CD8-positive, alpha-beta memory T cell (primary cell): ENCODE results near the gene M1AP. TPM values are rescaled to one million over a fixed set of nuclear protein-coding genes. Genes with fewer than 3 reads are reported as not detected.
A peak's percentile ranks its signal among the peaks of the same experiment; 100 is the strongest.

Experiments used
- CTCF ChIA-PET: fragments of 350-600 bp; sonication (Branson Sonifier 250); formaldehyde crosslinking; loops from one replicate; lab custom pipeline; 2021; ENCODE audit warnings: antibody characterized with exemption; lab: Charles Lee
- POLR2A ChIA-PET: fragments of 350-600 bp; sonication (Branson Sonifier 250); formaldehyde crosslinking; loops from one replicate; lab custom pipeline; 2021; ENCODE audit warnings: antibody characterized with exemption; lab: Charles Lee
- DNase-seq, 5 donors: peaks; one replicate each; pipeline versions ENCODE4 v3.0.0 to v3.0.0-alpha.2; 2020 to 2022; ENCODE audit warnings: mixed read lengths in 1 of 5
- H3K27ac ChIP-seq: one replicate; pipeline ENCODE4 v1.7.0; 2013; ENCODE audit warnings: low read depth, mild to moderate bottlenecking, low read length, moderate library complexity
- H3K27me3 ChIP-seq: 2 replicates; pipeline ENCODE4 v1.7.0; 2013; ENCODE audit warnings: low read length, mild to moderate bottlenecking; ENCODE audit not compliant: insufficient read depth, poor library complexity, severe bottlenecking
- H3K36me3 ChIP-seq: 2 replicates; pipeline ENCODE4 v1.7.0; 2013; ENCODE audit warnings: mild to moderate bottlenecking, low read length, moderate library complexity; ENCODE audit not compliant: insufficient read depth
- H3K4me1 ChIP-seq: 2 replicates; pipeline ENCODE4 v1.7.0; 2013; ENCODE audit warnings: mild to moderate bottlenecking, low read length, moderate library complexity; ENCODE audit not compliant: insufficient read depth
- H3K4me3 ChIP-seq: 2 replicates; pipeline ENCODE4 v1.7.0; 2013; ENCODE audit warnings: mild to moderate bottlenecking, low read length
- H3K9me3 ChIP-seq: 2 replicates; pipeline ENCODE4 v1.7.0; 2013; ENCODE audit warnings: mild to moderate bottlenecking, low read length
- H3K27ac Mint-ChIP-seq, 8 donors: one replicate each; pipeline ENCODE4 v1.8.0; 2020 to 2021; ENCODE audit warnings: mixed read lengths in 8 of 8, mild to moderate bottlenecking in 6 of 8, inconsistent platforms in 3 of 8, moderate library complexity in 3 of 8
- H3K27me3 Mint-ChIP-seq, 2 donors: one replicate each; pipeline ENCODE4 v1.8.0; 2020 to 2021; ENCODE audit warnings: mixed read lengths in 2 of 2, mild to moderate bottlenecking in 1 of 2, moderate library complexity in 1 of 2
- H3K36me3 Mint-ChIP-seq, 3 donors: one replicate each; pipeline ENCODE4 v1.8.0; 2020 to 2021; ENCODE audit warnings: mixed read lengths in 3 of 3, inconsistent platforms in 1 of 3, mild to moderate bottlenecking in 1 of 3
- H3K4me1 Mint-ChIP-seq, 3 donors: one replicate each; pipeline ENCODE4 v1.8.0; 2020 to 2021; ENCODE audit warnings: mixed read lengths in 3 of 3, inconsistent platforms in 1 of 3, mild to moderate bottlenecking in 1 of 3
- H3K4me3 Mint-ChIP-seq, 7 donors: one replicate each; pipeline ENCODE4 v1.8.0; 2020 to 2021; ENCODE audit warnings: mixed read lengths in 7 of 7, mild to moderate bottlenecking in 6 of 7, moderate library complexity in 4 of 7, inconsistent platforms in 2 of 7
- H3K9me3 Mint-ChIP-seq, 5 donors: one replicate each; pipeline ENCODE4 v1.8.0; 2020 to 2022; ENCODE audit warnings: mixed read lengths in 5 of 5, mild to moderate bottlenecking in 3 of 5, moderate library complexity in 2 of 5, inconsistent platforms in 1 of 5
- polyA plus RNA-seq: library from polyadenylated mRNA; unstranded; fragments of 300-500 nt; fragmentation: Illumina TruSeq; gene quantifications from one replicate; pipeline ENCODE4 v1.2.3, GENCODE V29; 2021
- total RNA-seq, 2 experiments: library from RNA; stranded (reverse); gene quantifications; one replicate each; pipeline ENCODE4 v1.2.3, GENCODE V29; 2021

M1AP gene, protein sequence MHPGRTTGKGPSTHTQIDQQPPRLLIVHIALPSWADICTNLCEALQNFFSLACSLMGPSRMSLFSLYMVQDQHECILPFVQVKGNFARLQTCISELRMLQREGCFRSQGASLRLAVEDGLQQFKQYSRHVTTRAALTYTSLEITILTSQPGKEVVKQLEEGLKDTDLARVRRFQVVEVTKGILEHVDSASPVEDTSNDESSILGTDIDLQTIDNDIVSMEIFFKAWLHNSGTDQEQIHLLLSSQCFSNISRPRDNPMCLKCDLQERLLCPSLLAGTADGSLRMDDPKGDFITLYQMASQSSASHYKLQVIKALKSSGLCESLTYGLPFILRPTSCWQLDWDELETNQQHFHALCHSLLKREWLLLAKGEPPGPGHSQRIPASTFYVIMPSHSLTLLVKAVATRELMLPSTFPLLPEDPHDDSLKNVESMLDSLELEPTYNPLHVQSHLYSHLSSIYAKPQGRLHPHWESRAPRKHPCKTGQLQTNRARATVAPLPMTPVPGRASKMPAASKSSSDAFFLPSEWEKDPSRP
- total RNA-seq: not detected
- 0.39 TPM for polyA plus RNA-seq

DNA sequence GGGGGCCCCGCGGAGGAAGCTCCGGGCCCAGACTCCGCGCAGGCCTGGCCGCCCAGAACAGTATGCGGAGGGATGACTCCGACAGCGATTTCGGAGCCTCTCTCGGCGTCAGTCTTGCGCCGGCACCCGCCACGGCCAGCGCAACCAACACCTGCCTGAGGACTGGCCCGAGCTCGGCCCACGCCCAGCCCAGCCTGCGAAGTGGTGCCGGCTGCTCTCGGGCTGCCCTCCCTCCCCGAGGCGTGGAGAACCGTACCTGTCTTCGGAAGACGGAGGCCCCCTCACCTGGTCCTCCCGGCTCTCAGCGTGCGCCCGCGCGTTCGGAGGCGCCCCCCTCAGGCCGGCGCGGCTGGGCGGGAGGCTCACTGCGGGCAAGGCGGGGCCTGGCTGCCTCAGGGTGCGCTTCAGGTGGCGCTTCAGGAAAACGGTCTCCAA lies at the start of gene M1AP:
TSS of gene M1AP (minus strand) at position 322 of the 435 bp plus-strand sequence. CDS start 8,055 bp downstream, outside the sequence.
- ChIA-PET CTCF (no interaction called here), POLR2A (no interaction called here)
- peaks cover 0 to 3% (median 0%) of the 10 kb centered on the region in 5 donors for H3K9me3 Mint-ChIP-seq

DNA sequence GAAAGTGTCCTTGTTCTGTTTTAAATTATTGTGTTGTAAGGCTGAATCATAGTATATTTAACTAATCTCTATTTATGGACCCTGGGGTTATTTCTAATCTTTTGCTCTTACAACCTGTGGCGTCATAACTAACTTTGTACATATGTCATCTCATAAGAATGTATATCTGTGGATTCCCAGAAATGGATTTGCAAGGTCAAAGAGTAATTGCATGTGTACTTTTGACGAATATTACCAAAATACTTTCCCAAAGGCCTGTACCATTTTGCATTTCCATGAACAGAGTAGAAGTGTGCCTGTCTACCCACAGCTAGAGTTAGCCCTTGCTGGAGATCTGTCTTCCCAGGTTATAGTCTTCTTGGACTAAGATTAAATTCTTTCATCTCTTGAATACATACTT lies 48.7 kb upstream of the M1AP start:
- no peaks in the 10 kb centered on the region for H3K4me1 ChIP-seq
- H3K9me3 Mint-ChIP-seq: no peaks in the 10 kb centered on the region
- DNase-seq: no peak
- H3K36me3 Mint-ChIP-seq: peaks cover 1 to 24% (median 7%) of the 10 kb centered on the region in 3 donors
- H3K9me3 ChIP-seq: no peaks in the 10 kb centered on the region
- no peaks in the 10 kb centered on the region for H3K36me3 ChIP-seq
- POLR2A ChIA-PET: no interaction called here
- H3K4me3 ChIP-seq: no peak overlapping the region
- H3K27me3 Mint-ChIP-seq: peaks cover 2 to 3% of the 10 kb centered on the region in 2 donors
- H3K4me1 Mint-ChIP-seq: no peaks in the 10 kb centered on the region
- H3K27ac Mint-ChIP-seq: no peak overlapping the region
- H3K4me3 Mint-ChIP-seq: no peak overlapping the region
- H3K27me3 ChIP-seq: no peaks in the 10 kb centered on the region
- H3K27ac ChIP-seq: no peak overlapping the region
- CTCF ChIA-PET: no interaction called here

More for the DNA sequence above, at the start of gene M1AP:
- peak within 1 kb of the TSS in 2 of 7 donors; percentile 9 to 17 for H3K4me3 Mint-ChIP-seq
- Histone ChIP-seq H3K27ac (no peak within 1 kb of the TSS), H3K27me3 (no peaks in the 10 kb centered on the region), H3K9me3 (no peaks in the 10 kb centered on the region), H3K36me3 (no peaks in the 10 kb centered on the region), H3K4me3 (no peak within 1 kb of the TSS), H3K4me1 (no peaks in the 10 kb centered on the region)
- peaks cover 5 to 7% (median 6%) of the 10 kb centered on the region in 3 donors for H3K4me1 Mint-ChIP-seq
- peaks cover 0 to 5% (median 4%) of the 10 kb centered on the region in 3 donors for H3K36me3 Mint-ChIP-seq
- DNase-seq: no peak
- no peak within 1 kb of the TSS for H3K27ac Mint-ChIP-seq
- H3K27me3 Mint-ChIP-seq: peaks cover 9 to 37% of the 10 kb centered on the region in 2 donors

DNA sequence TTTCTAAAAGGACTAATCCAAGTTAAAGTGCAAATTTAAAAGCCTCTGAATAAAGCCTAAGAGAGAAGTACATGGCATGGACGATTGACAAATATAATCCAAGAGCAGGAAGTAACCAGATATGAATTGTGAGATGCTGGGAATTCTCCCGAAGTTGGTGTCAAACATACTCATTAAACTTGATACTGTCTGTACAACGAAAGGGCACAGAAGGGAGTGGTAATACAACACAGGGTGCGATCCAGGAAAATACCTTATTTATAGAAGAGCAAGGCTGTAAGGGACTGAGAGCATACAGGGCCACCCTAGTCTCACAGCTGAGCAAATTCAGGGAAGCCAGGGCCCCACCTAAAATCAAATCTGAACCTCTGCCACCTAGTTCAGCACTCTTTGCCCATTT lies 47.5 kb upstream of the M1AP start:
- Histone ChIP-seq H3K4me1 (no peaks in the 10 kb centered on the region), H3K27me3 (no peaks in the 10 kb centered on the region), H3K36me3 (no peaks in the 10 kb centered on the region), H3K27ac (no peak overlapping the region), H3K9me3 (no peaks in the 10 kb centered on the region), H3K4me3 (no peak overlapping the region)
- Mint-ChIP-seq H3K9me3 (no peaks in the 10 kb centered on the region), H3K4me3 (no peak overlapping the region), H3K4me1 (no peaks in the 10 kb centered on the region), H3K27ac (no peak overlapping the region), H3K27me3 (peaks cover 0 to 5% of the 10 kb centered on the region in 2 donors), H3K36me3 (peaks cover 0 to 16% (median 7%) of the 10 kb centered on the region in 3 donors)
- ChIA-PET CTCF (interaction anchor here (0.7 kb wide), 1 partner anchor 31 kb away, joined by 3 read pairs; no protein-coding TSS in a partner anchor), POLR2A (interaction anchor here (0.7 kb wide), 1 partner anchor 11 kb away, joined by 4 read pairs; no protein-coding TSS in a partner anchor)
- DNase-seq: no peak

DNA sequence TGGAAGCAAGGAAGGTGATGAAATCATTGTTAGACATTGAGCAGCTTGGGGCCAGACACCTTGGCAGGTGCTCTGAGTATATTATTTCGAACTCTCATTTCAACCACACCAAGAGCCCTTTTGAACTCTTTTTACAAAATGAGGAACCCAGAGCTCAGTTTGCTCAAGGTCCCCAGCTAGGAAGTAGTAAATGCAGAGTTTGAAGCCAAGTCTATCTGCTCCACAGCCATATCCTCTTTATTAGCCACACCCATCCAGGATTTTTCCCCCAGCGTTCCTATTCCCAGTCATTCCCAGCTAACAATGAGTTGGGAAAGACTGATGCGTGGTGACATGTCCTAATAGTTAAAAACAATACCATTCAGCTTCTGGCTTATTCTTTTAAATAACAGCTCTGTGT lies 46.2 kb upstream of the M1AP start:
- Histone ChIP-seq H3K9me3 (no peaks in the 10 kb centered on the region), H3K4me3 (no peak overlapping the region), H3K27ac (no peak overlapping the region), H3K36me3 (no peaks in the 10 kb centered on the region), H3K27me3 (no peaks in the 10 kb centered on the region), H3K4me1 (no peaks in the 10 kb centered on the region)
- Mint-ChIP-seq H3K27ac (no peak overlapping the region), H3K27me3 (peaks cover 2 to 5% of the 10 kb centered on the region in 2 donors), H3K9me3 (no peaks in the 10 kb centered on the region), H3K4me3 (no peak overlapping the region), H3K36me3 (peaks cover 0 to 11% (median 7%) of the 10 kb centered on the region in 3 donors), H3K4me1 (no peaks in the 10 kb centered on the region)
- CTCF ChIA-PET: no interaction called here
- no peak for DNase-seq
- POLR2A ChIA-PET: no interaction called here

DNA sequence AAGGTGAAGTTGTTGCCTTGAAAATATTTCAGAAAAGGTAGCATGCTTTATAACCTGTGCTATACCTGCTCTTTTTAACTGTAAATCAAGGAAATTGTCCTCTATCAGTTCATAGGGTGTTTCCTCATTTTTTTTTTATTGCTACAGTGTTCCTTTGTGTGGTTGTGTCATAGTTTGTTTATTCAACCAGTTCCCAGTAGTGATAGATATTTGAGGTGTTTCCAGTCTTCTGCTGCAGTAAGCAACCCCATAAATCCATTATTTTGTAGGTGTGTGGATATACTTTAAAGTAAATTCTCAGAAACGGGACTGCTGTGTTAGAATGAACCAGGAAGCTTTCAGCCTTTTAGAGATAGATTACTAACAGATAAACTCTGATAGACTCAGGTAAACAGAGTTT lies 45.5 kb upstream of the M1AP start:
- Mint-ChIP-seq H3K27me3 (peaks cover 2 to 5% of the 10 kb centered on the region in 2 donors), H3K4me3 (no peak overlapping the region), H3K27ac (no peak overlapping the region), H3K9me3 (no peaks in the 10 kb centered on the region), H3K36me3 (peaks cover 0 to 11% (median 7%) of the 10 kb centered on the region in 3 donors), H3K4me1 (no peaks in the 10 kb centered on the region)
- Histone ChIP-seq H3K4me3 (no peak overlapping the region), H3K9me3 (no peaks in the 10 kb centered on the region), H3K27ac (no peak overlapping the region), H3K27me3 (no peaks in the 10 kb centered on the region), H3K4me1 (no peaks in the 10 kb centered on the region), H3K36me3 (no peaks in the 10 kb centered on the region)
- CTCF ChIA-PET: no interaction called here
- DNase-seq: no peak
- POLR2A ChIA-PET: no interaction called here

DNA sequence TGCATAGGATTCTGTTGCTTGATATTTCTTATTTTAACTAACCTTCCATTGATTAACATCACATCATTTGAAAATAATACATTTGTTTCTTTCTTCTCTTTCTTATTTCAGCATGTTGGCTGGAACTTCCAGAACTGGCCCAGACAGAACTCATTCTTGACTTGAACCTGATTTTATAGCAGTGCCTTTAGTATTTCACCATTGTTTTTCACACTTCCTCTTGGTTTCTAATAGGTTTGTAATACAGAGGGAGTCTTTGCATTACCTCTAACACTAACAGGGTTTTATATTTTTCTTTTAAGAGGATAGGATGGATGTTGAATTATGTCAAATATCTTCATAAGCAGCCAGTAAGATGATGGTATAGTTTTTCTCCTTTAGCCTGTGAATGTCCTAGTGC lies 45.1 kb upstream of the M1AP start:
- CTCF ChIA-PET: no interaction called here
- no peak for DNase-seq

DNA sequence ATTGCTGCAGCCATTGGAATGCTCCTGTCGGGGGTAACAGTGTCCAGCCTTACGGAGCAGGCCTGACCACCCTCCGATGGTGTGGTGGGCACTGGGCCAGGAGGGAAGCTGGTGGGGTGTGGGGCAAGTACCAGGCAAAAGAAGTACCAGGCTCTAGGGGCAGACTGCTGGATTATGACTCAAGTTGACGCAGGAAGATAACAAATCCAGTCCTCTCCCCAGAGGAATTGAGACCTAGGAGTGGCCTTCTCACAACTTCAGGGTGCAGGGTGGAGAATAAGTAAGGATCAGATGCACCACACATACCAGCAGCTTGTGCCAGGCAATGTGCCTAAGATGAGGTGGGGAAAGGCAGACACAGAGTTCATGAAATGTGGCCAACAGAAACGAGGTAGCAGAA lies 43.8 kb upstream of the M1AP start:
- peaks cover 0 to 14% (median 7%) of the 10 kb centered on the region in 3 donors for H3K36me3 Mint-ChIP-seq
- Histone ChIP-seq H3K9me3 (no peaks in the 10 kb centered on the region), H3K27ac (no peak overlapping the region), H3K4me1 (no peaks in the 10 kb centered on the region), H3K4me3 (no peak overlapping the region), H3K27me3 (no peaks in the 10 kb centered on the region), H3K36me3 (no peaks in the 10 kb centered on the region)
- POLR2A ChIA-PET: no interaction called here
- no peaks in the 10 kb centered on the region for H3K9me3 Mint-ChIP-seq
- H3K4me1 Mint-ChIP-seq: no peaks in the 10 kb centered on the region
- H3K4me3 Mint-ChIP-seq: no peak overlapping the region
- CTCF ChIA-PET: interaction anchor here (0.8 to 1.4 kb wide), 4 partner anchors 23 to 183 kb away, joined by 3 to 4 read pairs (median 3); no protein-coding TSS in a partner anchor
- H3K27me3 Mint-ChIP-seq: peaks cover 2 to 5% of the 10 kb centered on the region in 2 donors
- peak overlapping the region in 1 of 8 donors; percentile 36 for H3K27ac Mint-ChIP-seq
- DNase-seq: no peak

More for the DNA sequence above, 45.1 kb upstream of the M1AP start:
- no peaks in the 10 kb centered on the region for H3K9me3 Mint-ChIP-seq
- Histone ChIP-seq H3K27me3 (no peaks in the 10 kb centered on the region), H3K9me3 (no peaks in the 10 kb centered on the region), H3K4me3 (no peak overlapping the region), H3K36me3 (no peaks in the 10 kb centered on the region), H3K27ac (no peak overlapping the region), H3K4me1 (no peaks in the 10 kb centered on the region)
- POLR2A ChIA-PET: no interaction called here
- H3K36me3 Mint-ChIP-seq: peaks cover 0 to 11% (median 7%) of the 10 kb centered on the region in 3 donors
- H3K27ac Mint-ChIP-seq: no peak overlapping the region
- H3K4me3 Mint-ChIP-seq: no peak overlapping the region
- peaks cover 2 to 5% of the 10 kb centered on the region in 2 donors for H3K27me3 Mint-ChIP-seq
- no peaks in the 10 kb centered on the region for H3K4me1 Mint-ChIP-seq

DNA sequence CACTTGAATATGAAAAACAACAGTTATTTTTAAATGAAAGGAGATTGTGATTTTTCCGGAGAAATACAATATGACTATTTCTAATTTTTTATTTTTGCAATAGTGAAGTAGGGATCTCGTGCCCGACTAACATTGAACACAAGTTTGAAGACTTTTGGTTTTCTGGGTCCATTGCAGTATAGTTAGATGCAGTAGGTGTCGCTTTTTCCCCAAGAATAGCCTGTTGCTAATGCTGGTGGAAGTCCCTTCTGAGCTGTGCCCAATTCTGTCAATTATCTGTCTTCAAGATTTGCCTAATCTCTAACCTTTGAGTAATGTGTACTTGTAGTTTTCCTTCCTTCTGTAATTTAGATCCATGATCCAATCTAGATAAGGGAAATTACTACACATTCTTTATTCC lies 42.4 kb upstream of the M1AP start:
- no peak overlapping the region for H3K4me3 Mint-ChIP-seq
- no peak overlapping the region for H3K27ac Mint-ChIP-seq
- peaks cover 0 to 15% (median 6%) of the 10 kb centered on the region in 3 donors for H3K36me3 Mint-ChIP-seq
- H3K9me3 ChIP-seq: no peaks in the 10 kb centered on the region
- H3K4me1 Mint-ChIP-seq: no peaks in the 10 kb centered on the region
- H3K27me3 ChIP-seq: no peaks in the 10 kb centered on the region
- peak in 1 of 5 donors; percentile 26 for DNase-seq
- no peaks in the 10 kb centered on the region for H3K4me1 ChIP-seq
- ChIA-PET POLR2A (no interaction called here), CTCF (interaction anchor here (0.7 to 1.6 kb wide), 3 partner anchors 22 to 186 kb away, joined by 3 to 11 read pairs (median 4); no protein-coding TSS in a partner anchor)
- H3K36me3 ChIP-seq: no peaks in the 10 kb centered on the region
- H3K9me3 Mint-ChIP-seq: no peaks in the 10 kb centered on the region
- peaks cover 2 to 5% of the 10 kb centered on the region in 2 donors for H3K27me3 Mint-ChIP-seq
- H3K27ac ChIP-seq: no peak overlapping the region
- no peak overlapping the region for H3K4me3 ChIP-seq
